Measurements from ENCODE around the gene NCK2.

GRCh38 chr2:105869341-105869740 lies 124.6 kb downstream of the NCK2 start:
- TF ChIP-seq ZNF274 (IDR thresholded peaks at IDR 0.05; ENCODE audit: low read depth, low read length) (no peak), YY1 (IDR thresholded peaks at IDR 0.05; ENCODE audit: insufficient read depth, insufficient read length) (no peak)
